Measurements from ENCODE around the gene PCDHGB2. TPM values are rescaled to one million over a fixed set of nuclear protein-coding genes. Genes with fewer than 3 reads are reported as not detected.

The PCDHGB2 gene
- polyA plus RNA-seq, 3 donors = 0.01 TPM; not detected in 2

- Histone ChIP-seq H3K4me3 (replicated peaks in 1 of 3; ENCODE audit: low read depth in 2 of 3, low read length in 3 of 3) (no peak overlapping the region), H3K4me1 (ENCODE audit: control insufficient read depth in 1 of 2, insufficient read depth in 2 of 2, low read length in 2 of 2) (peaks cover 0 to 3% of the 10 kb centered on the region in 2 donors), H3K36me3 (replicated peaks in 1 of 2; ENCODE audit: control insufficient read depth in 1 of 2, insufficient read depth in 2 of 2, low read length in 2 of 2) (no peaks in the 10 kb centered on the region), H3K27ac (ENCODE audit: low read depth in 1 of 2, low read length in 2 of 2) (no peak overlapping the region), H3K79me2 (ENCODE audit: insufficient read depth, low read length) (no peaks in the 10 kb centered on the region), H3K4me2 (replicated peaks; ENCODE audit: extremely low read depth, low read length, poor library complexity, severe bottlenecking) (no peak overlapping the region), H3K27me3 (ENCODE audit: control insufficient read depth in 2 of 2, insufficient read depth in 2 of 2, low read length in 2 of 2) (peaks cover 61 to 97% of the 10 kb centered on the region in 2 donors), H3K9me3 (replicated peaks in 1 of 2; ENCODE audit: control insufficient read depth in 1 of 2, insufficient read depth in 1 of 2, low read length in 2 of 2) (peaks cover 41 to 83% of the 10 kb centered on the region in 2 donors), H4K20me1 (ENCODE audit: insufficient read depth, low read length) (no peaks in the 10 kb centered on the region), H2AFZ (ENCODE audit: insufficient read depth, low read depth, low read length, poor library complexity, severe bottlenecking) (no peak overlapping the region), H3K9ac (ENCODE audit: insufficient read depth, low read length, poor library complexity, severe bottlenecking) (no peak overlapping the region)
- DNase-seq = no peak
- intact Hi-C loops (cut with micrococcal nuclease) = no loop called here
- Mint-ChIP-seq H3K9me3 (peaks cover 28 to 76% (median 62%) of the 10 kb centered on the region in 7 donors), H3K4me3 (peak overlapping the region in 1 of 2 donors; percentile 73), H3K27me3 (ENCODE audit: low read depth in 3 of 3) (peaks cover 70 to 85% (median 83%) of the 10 kb centered on the region in 3 donors), H3K4me1 (peaks cover 9% of the 10 kb centered on the region), H3K27ac (no peak overlapping the region), H3K36me3 (peaks cover 9% of the 10 kb centered on the region in 2 donors)
- WGBS (ENCODE audit: insufficient coverage) = 31% methylated on average over 59 of the region's 61 CpGs
- TF ChIP-seq, protein P1, sequence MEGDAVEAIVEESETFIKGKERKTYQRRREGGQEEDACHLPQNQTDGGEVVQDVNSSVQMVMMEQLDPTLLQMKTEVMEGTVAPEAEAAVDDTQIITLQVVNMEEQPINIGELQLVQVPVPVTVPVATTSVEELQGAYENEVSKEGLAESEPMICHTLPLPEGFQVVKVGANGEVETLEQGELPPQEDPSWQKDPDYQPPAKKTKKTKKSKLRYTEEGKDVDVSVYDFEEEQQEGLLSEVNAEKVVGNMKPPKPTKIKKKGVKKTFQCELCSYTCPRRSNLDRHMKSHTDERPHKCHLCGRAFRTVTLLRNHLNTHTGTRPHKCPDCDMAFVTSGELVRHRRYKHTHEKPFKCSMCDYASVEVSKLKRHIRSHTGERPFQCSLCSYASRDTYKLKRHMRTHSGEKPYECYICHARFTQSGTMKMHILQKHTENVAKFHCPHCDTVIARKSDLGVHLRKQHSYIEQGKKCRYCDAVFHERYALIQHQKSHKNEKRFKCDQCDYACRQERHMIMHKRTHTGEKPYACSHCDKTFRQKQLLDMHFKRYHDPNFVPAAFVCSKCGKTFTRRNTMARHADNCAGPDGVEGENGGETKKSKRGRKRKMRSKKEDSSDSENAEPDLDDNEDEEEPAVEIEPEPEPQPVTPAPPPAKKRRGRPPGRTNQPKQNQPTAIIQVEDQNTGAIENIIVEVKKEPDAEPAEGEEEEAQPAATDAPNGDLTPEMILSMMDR (IDR thresholded peaks at IDR 0.05) = no peak
Measured at GRCh38 chr5:141399555-141400258, 39.9 kb downstream of the PCDHGB2 start.

GRCh38 chr5:141402553-141403243 is 42.9 kb downstream of the PCDHGB2 start, which contains the start of gene PCDHGA9:
TSS of gene PCDHGA9 (plus strand) at chr5:141402778. CDS start at chr5:141402953, 175 bp downstream.
- no peaks in the 10 kb centered on the region for H3K36me3 ChIP-seq (replicated peaks in 1 of 2; ENCODE audit: control insufficient read depth in 1 of 2, insufficient read depth in 2 of 2, low read length in 2 of 2)
- intact Hi-C loops (cut with micrococcal nuclease) = no loop called here
- Mint-ChIP-seq H3K4me1 (peaks cover 9% of the 10 kb centered on the region), H3K36me3 (peaks cover 10 to 11% of the 10 kb centered on the region in 2 donors), H3K27ac (peak within 1 kb of the TSS in 1 of 7 donors; percentile 24), H3K9me3 (peaks cover 26 to 70% (median 55%) of the 10 kb centered on the region in 7 donors), H3K27me3 (ENCODE audit: low read depth in 3 of 3) (peaks cover 66 to 85% (median 83%) of the 10 kb centered on the region in 3 donors), H3K4me3 (peak within 1 kb of the TSS; percentile 61 to 82)
- H4K20me1 ChIP-seq (ENCODE audit: insufficient read depth, low read length) = no peaks in the 10 kb centered on the region
- peaks cover 35 to 67% of the 10 kb centered on the region in 2 donors for H3K9me3 ChIP-seq (replicated peaks in 1 of 2; ENCODE audit: control insufficient read depth in 1 of 2, insufficient read depth in 1 of 2, low read length in 2 of 2)
- peak within 1 kb of the TSS; percentile 4 for H3K4me2 ChIP-seq (replicated peaks; ENCODE audit: extremely low read depth, low read length, poor library complexity, severe bottlenecking)
- H3K4me3 ChIP-seq (replicated peaks in 1 of 3; ENCODE audit: low read depth in 2 of 3, low read length in 3 of 3) = no peak within 1 kb of the TSS
- H3K4me1 ChIP-seq (ENCODE audit: control insufficient read depth in 1 of 2, insufficient read depth in 2 of 2, low read length in 2 of 2) = peaks cover 0 to 3% of the 10 kb centered on the region in 2 donors
- 17% methylated on average over 25 of the region's 27 CpGs for WGBS (ENCODE audit: insufficient coverage)
- H3K27ac ChIP-seq (ENCODE audit: low read depth in 1 of 2, low read length in 2 of 2) = no peak within 1 kb of the TSS
- TF ChIP-seq, protein P1 (IDR thresholded peaks at IDR 0.05) = peak; percentile 70
- peaks cover 67 to 95% of the 10 kb centered on the region in 2 donors for H3K27me3 ChIP-seq (ENCODE audit: control insufficient read depth in 2 of 2, insufficient read depth in 2 of 2, low read length in 2 of 2)
- peak within 1 kb of the TSS; percentile 17 for H2AFZ ChIP-seq (ENCODE audit: insufficient read depth, low read depth, low read length, poor library complexity, severe bottlenecking)
- peak in 1 of 3 donors; percentile 8 for DNase-seq
- H3K79me2 ChIP-seq (ENCODE audit: insufficient read depth, low read length) = no peaks in the 10 kb centered on the region
- H3K9ac ChIP-seq (ENCODE audit: insufficient read depth, low read length, poor library complexity, severe bottlenecking) = no peak within 1 kb of the TSS
